Kidney glomerular epithelial cell (primary cell): ENCODE data around the gene F2.
"Not testable (repeated sequence)": the region's sequence is repeated elsewhere in the genome, so short reads cannot be mapped to it uniquely, and the experiment has no call there.

Experiments
- DNase-seq: peaks from one replicate; lab custom pipeline; 2025; lab: John Stamatoyannopoulos, UW

The F2 gene

GRCh38 chr11:46719048-46719542 is at the start of gene F2:
F2 (plus strand) TSS chr11:46719213; CDS start chr11:46719236, 23 bp downstream.
- no peak for DNase-seq

GRCh38 chr11:46669711-46670139 is 49.3 kb upstream of the F2 start:
- no peak for DNase-seq

GRCh38 chr11:46670521-46670920 is 48.5 kb upstream of the F2 start:
- DNase-seq = not testable (repeated sequence)

- no peak for DNase-seq
These were observed 47.1 kb upstream of the F2 start for GRCh38 chr11:46671958-46672315.

GRCh38 chr11:46672381-46672839 is 46.6 kb upstream of the F2 start:
- DNase-seq = no peak

- no peak for DNase-seq
These were observed 45.1 kb upstream of the F2 start for GRCh38 chr11:46673713-46674462.

- DNase-seq = no peak
These were observed 44.3 kb upstream of the F2 start for GRCh38 chr11:46674463-46675287.

GRCh38 chr11:46675288-46675851 is 43.6 kb upstream of the F2 start:
- DNase-seq = no peak

GRCh38 chr11:46675949-46676348 is 43.1 kb upstream of the F2 start:
- no peak for DNase-seq

GRCh38 chr11:46676436-46677158 is 42.4 kb upstream of the F2 start:
- DNase-seq = no peak

- DNase-seq = no peak
These were observed 41.8 kb upstream of the F2 start for GRCh38 chr11:46677169-46677568.

GRCh38 chr11:46677991-46678740 is 40.8 kb upstream of the F2 start:
- DNase-seq = no peak

GRCh38 chr11:46678741-46679130 is 40.3 kb upstream of the F2 start:
- no peak for DNase-seq

- DNase-seq = no peak
These were observed 39.5 kb upstream of the F2 start for GRCh38 chr11:46679241-46680163.

GRCh38 chr11:46680164-46680760 is 38.8 kb upstream of the F2 start:
- no peak for DNase-seq

- DNase-seq = no peak
These were observed 38.2 kb upstream of the F2 start for GRCh38 chr11:46680815-46681214.

- DNase-seq = no peak
These were observed 37.2 kb upstream of the F2 start for GRCh38 chr11:46681814-46682213.

GRCh38 chr11:46682773-46683752 is 36.0 kb upstream of the F2 start:
- no peak for DNase-seq

GRCh38 chr11:46684367-46684766 is 34.6 kb upstream of the F2 start:
- no peak for DNase-seq
